Spleen (tissue), 7 donors: ENCODE results near the gene COMMD4.
"Not testable (repeated sequence)": the region's sequence is repeated elsewhere in the genome, so short reads cannot be mapped to it uniquely, and the experiment has no call there.

Source experiments
- POLR2A ChIP-seq, 3 donors: fragments of 450-650 bp; IDR thresholded peaks; one replicate each; pipeline ENCODE4 v1.5.1; 2017; ENCODE audit warnings: antibody characterized with exemption in 3 of 3, mild to moderate bottlenecking in 1 of 3
- POLR2AphosphoS5 ChIP-seq, 3 donors: sonication (generic); formaldehyde crosslinking; IDR thresholded peaks; one replicate each; pipeline ENCODE4 v1.5.1; 2017; ENCODE audit warnings: antibody characterized with exemption in 3 of 3
- TF ChIP-seq, protein P1 (sequence below), 11 experiments: fragments of 200-600 bp in 7 of 11; fragments of 450-650 bp in 4 of 11; sonication (generic) in 4 of 11; IDR thresholded peaks in 8 of 11; conservative IDR thresholded peaks in 3 of 11; 1 replicate in 7 of 11; 2 replicates in 4 of 11; pipeline versions ENCODE4 v1.4.0 to v1.8.0; 2016 to 2021; ENCODE audit warnings: antibody characterized with exemption in 11 of 11, inconsistent platforms in 4 of 11, mild to moderate bottlenecking in 1 of 11
- donor health status: DM: no; HTN: no; CAD: no; lungs with moderate emphysema.
- donor health status: DM: no; HTN: no; CAD: no.
- donor health status: DM: no; HTN: no; CAD: no.

DNA sequence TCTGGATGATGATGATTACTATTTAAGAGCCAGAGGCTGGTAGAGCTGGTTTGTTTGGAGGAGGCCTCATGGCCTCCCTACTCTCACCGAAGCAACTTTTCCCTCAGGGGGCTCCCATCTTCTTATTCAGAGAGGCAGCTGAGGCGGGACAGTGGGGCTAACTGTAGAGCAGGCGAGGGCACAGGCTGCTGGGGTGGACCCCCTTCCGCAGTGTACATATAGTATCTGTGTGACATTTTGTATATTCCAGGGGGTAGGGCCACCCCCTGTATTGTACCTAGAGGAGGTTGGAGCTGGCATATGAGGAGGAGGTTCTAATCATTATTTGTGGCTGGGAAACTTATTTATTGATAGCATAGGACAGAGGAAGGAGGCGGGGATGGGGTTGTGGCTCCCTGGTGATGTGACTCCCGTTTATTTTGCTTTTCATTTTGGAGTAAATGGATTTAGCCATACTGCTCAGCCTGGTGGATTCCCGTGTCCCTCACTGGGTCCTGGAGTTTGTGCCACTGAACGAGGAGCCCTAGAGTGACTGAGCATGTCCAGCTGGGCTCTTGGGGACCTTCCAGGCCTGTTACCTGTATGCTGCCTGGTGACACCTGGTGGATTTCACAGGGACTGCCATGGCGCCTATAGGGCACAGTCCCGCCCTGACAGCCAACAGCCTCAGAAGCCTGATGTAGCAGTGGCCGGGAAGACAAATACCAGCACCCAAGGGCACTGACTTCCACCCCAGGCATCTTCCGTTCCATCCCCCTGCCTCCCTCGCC lies 37.1 kb upstream of the COMMD4 start:
- TF ChIP-seq, protein P1, sequence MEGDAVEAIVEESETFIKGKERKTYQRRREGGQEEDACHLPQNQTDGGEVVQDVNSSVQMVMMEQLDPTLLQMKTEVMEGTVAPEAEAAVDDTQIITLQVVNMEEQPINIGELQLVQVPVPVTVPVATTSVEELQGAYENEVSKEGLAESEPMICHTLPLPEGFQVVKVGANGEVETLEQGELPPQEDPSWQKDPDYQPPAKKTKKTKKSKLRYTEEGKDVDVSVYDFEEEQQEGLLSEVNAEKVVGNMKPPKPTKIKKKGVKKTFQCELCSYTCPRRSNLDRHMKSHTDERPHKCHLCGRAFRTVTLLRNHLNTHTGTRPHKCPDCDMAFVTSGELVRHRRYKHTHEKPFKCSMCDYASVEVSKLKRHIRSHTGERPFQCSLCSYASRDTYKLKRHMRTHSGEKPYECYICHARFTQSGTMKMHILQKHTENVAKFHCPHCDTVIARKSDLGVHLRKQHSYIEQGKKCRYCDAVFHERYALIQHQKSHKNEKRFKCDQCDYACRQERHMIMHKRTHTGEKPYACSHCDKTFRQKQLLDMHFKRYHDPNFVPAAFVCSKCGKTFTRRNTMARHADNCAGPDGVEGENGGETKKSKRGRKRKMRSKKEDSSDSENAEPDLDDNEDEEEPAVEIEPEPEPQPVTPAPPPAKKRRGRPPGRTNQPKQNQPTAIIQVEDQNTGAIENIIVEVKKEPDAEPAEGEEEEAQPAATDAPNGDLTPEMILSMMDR (IDR thresholded peaks at IDR 0.05 in 8 of 11, conservative IDR thresholded peaks at IDR 0.05 in 3 of 11) = peak in 1 of 11 experiments; percentile 16
- TF ChIP-seq POLR2AphosphoS5, POLR2A (IDR thresholded peaks at IDR 0.05): not testable (repeated sequence)
